Adrenal gland (tissue), 12 donors: ENCODE data around the gene SUPT6H. TPM values are rescaled to one million over a fixed set of nuclear protein-coding genes. Genes with fewer than 3 reads are reported as not detected.

Experiments used
- DNase-seq, 7 donors: peaks; one replicate each; pipeline ENCODE4 v3.0.0-alpha.2; 2019 to 2020
- H3K27ac ChIP-seq, 5 donors: fragments of 200-600 bp; sonication (generic) in 4 of 5; 1 replicate in 3 of 5; 2 replicates in 2 of 5; pipeline versions ENCODE4 v1.5.1 to v1.8.0; 2016 to 2020; ENCODE audit warnings: mild to moderate bottlenecking in 1 of 5
- H3K27me3 ChIP-seq: fragments of 200-600 bp; 2 replicates; pipeline ENCODE4 v1.8.0; 2021
- H3K36me3 ChIP-seq, 2 donors: fragments of 200-600 bp; replicated peaks in 1 of 2; 1 replicate in 1 of 2; 2 replicates in 1 of 2; pipeline versions ENCODE4 v1.5.1 to v1.8.0; 2018 to 2022
- H3K4me1 ChIP-seq, 2 donors: fragments of 200-600 bp; replicated peaks in 1 of 2; 1 replicate in 1 of 2; 2 replicates in 1 of 2; pipeline versions ENCODE4 v1.5.1 to v1.8.0; 2018 to 2021
- H3K4me3 ChIP-seq, 4 donors: fragments of 200-600 bp; sonication (generic) in 3 of 4; one replicate each; pipeline ENCODE4 v1.5.1; 2016 to 2018
- H3K9me3 ChIP-seq, 3 donors: fragments of 200-600 bp; sonication (generic) in 1 of 3; replicated peaks in 1 of 3; 1 replicate in 2 of 3; 2 replicates in 1 of 3; pipeline versions ENCODE4 v1.5.1 to v1.8.0; 2016 to 2021
- POLR2A ChIP-seq, 2 donors: fragments of 450-650 bp; IDR thresholded peaks; one replicate each; pipeline ENCODE4 v1.6.1; 2017; ENCODE audit warnings: antibody characterized with exemption in 2 of 2, mild to moderate bottlenecking in 2 of 2, moderate library complexity in 1 of 2
- WGBS, 4 donors: extraction: QIAGEN DNeasy Blood & Tissue Kit in 2 of 4; methylation state at CpG; one replicate each; pipeline versions ENCODE4 v1.1.5 to v1.1.7; 2013 to 2017; 5-methylcytosine and 5-hydroxymethylcytosine counted together
- intact Hi-C, 2 donors: fragments of 100-400 bp; cut with DNase I; formaldehyde crosslinking; loops; one replicate each; pipeline versions ENCODE4 v1.14.1 to v1.15.0; 2022 to 2023
- polyA plus RNA-seq, 3 donors: library from polyadenylated mRNA; stranded (reverse); fragments of 200-250 nt in 2 of 3; fragments of 350-450 nt in 1 of 3; fragmentation: Illumina TruSeq in 1 of 3; extraction: RNeasy Lipid Tissue Mini Kit (QIAGEN cat#74804) in 1 of 3; gene quantifications; one replicate each; pipeline ENCODE4 v1.2.3, GENCODE V29; 2013 to 2014
- total RNA-seq, 9 donors: library from RNA; depleted of rRNA in 4 of 9; stranded (reverse); fragments of >200 nt in 4 of 9; fragments of 120-200 nt in 1 of 9; fragmentation: NEBNext Ultra II Directional in 1 of 9; extraction: Animal tissue kit (Norgen Biotek cat#: 25700) in 1 of 9; gene quantifications; one replicate each; pipeline versions ENCODE4 v1.1.0 to v1.2.4, GENCODE V29; 2013 to 2023
- TF ChIP-seq, protein P1 (sequence below), 6 experiments: fragments of 450-650 bp in 4 of 6; fragments of 200-600 bp in 2 of 6; sonication (generic) in 1 of 6; IDR thresholded peaks; 1 replicate in 5 of 6; 2 replicates in 1 of 6; pipeline versions ENCODE4 v1.5.1 to v1.8.0; 2016 to 2021; ENCODE audit warnings: antibody characterized with exemption in 6 of 6, mild to moderate bottlenecking in 2 of 6, moderate library complexity in 1 of 6
- donor health status: healthy with polysubstance abuse.
- donor health status: Bipolar disorder and iron deficiency.
- donor health status: DM: yes; HTN: yes; CAD: no.
- donor health status: DM: no; HTN: no; CAD: no.
- donor health status: DM: no; HTN: no; CAD: no.
- donor health status: DM: yes; HTN: yes; CAD: no.

SUPT6H gene
- total and polyA plus RNA-seq, 12 donors = 48.1 to 125 (median 71.4) TPM

GRCh38 chr17:28612936-28613872 is 48.8 kb upstream of the SUPT6H start:
- H3K27ac ChIP-seq = peak overlapping the region in 1 of 5 donors; percentile 14
- H3K27me3 ChIP-seq = no peaks in the 10 kb centered on the region
- 73 to 81% (median 77%) methylated on average over 6 of the region's 6 CpGs for WGBS, 4 donors
- TF ChIP-seq, protein P1, sequence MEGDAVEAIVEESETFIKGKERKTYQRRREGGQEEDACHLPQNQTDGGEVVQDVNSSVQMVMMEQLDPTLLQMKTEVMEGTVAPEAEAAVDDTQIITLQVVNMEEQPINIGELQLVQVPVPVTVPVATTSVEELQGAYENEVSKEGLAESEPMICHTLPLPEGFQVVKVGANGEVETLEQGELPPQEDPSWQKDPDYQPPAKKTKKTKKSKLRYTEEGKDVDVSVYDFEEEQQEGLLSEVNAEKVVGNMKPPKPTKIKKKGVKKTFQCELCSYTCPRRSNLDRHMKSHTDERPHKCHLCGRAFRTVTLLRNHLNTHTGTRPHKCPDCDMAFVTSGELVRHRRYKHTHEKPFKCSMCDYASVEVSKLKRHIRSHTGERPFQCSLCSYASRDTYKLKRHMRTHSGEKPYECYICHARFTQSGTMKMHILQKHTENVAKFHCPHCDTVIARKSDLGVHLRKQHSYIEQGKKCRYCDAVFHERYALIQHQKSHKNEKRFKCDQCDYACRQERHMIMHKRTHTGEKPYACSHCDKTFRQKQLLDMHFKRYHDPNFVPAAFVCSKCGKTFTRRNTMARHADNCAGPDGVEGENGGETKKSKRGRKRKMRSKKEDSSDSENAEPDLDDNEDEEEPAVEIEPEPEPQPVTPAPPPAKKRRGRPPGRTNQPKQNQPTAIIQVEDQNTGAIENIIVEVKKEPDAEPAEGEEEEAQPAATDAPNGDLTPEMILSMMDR (IDR thresholded peaks at IDR 0.05) = peak; percentile 27 to 66 (median 56)
- TF ChIP-seq POLR2A (IDR thresholded peaks at IDR 0.05) = no peak
- intact Hi-C loops = loop anchor here (5.0 to 10.0 kb wide), 2 partner anchors 66 to 118 kb away; no protein-coding TSS in a partner anchor
- H3K4me1 ChIP-seq = no peaks in the 10 kb centered on the region
- no peaks in the 10 kb centered on the region for H3K9me3 ChIP-seq
- peaks cover 0 to 48% of the 10 kb centered on the region in 2 donors for H3K36me3 ChIP-seq
- H3K4me3 ChIP-seq = no peak overlapping the region
- peak in 6 of 7 donors; percentile 28 to 69 (median 40) for DNase-seq

- TF ChIP-seq, protein P1 (IDR thresholded peaks at IDR 0.05) = no peak
- no peak for TF ChIP-seq POLR2A (IDR thresholded peaks at IDR 0.05)
- DNase-seq = peak in 1 of 7 donors; percentile 74
- H3K27me3 ChIP-seq = no peaks in the 10 kb centered on the region
- 65 to 86% (median 74%) methylated on average over 5 of the region's 5 CpGs for WGBS, 4 donors
- peaks cover 0 to 56% of the 10 kb centered on the region in 2 donors for H3K36me3 ChIP-seq
- no peak within 1 kb of the TSS for H3K4me3 ChIP-seq
- intact Hi-C loops = loop anchor here (2.0 to 10.0 kb wide), 3 partner anchors 67 to 119 kb away; no protein-coding TSS in a partner anchor
- no peaks in the 10 kb centered on the region for H3K4me1 ChIP-seq
- peak within 1 kb of the TSS in 1 of 5 donors; percentile 14 for H3K27ac ChIP-seq
- no peaks in the 10 kb centered on the region for H3K9me3 ChIP-seq
Measured at GRCh38 chr17:28613931-28614381, 48.0 kb upstream of the SUPT6H start, which contains the start of gene RSKR. Gene RSKR (minus strand): TSS chr17:28614185. CDS start chr17:28614161, 24 bp downstream.

GRCh38 chr17:28615260-28615940 is 46.6 kb upstream of the SUPT6H start:
- no peak overlapping the region for H3K27ac ChIP-seq
- DNase-seq = peak in 1 of 7 donors; percentile 31
- WGBS, 4 donors = 88 to 89% (median 89%) methylated on average over 4 of the region's 4 CpGs
- no peaks in the 10 kb centered on the region for H3K9me3 ChIP-seq
- TF ChIP-seq, protein P1 (IDR thresholded peaks at IDR 0.05) = no peak
- no peak for TF ChIP-seq POLR2A (IDR thresholded peaks at IDR 0.05)
- intact Hi-C loops = loop anchor here (2.0 to 10.0 kb wide), 2 partner anchors 121 kb away; no protein-coding TSS in a partner anchor
- no peaks in the 10 kb centered on the region for H3K27me3 ChIP-seq
- no peaks in the 10 kb centered on the region for H3K4me1 ChIP-seq
- no peak overlapping the region for H3K4me3 ChIP-seq
- peaks cover 0 to 70% of the 10 kb centered on the region in 2 donors for H3K36me3 ChIP-seq

DNA sequence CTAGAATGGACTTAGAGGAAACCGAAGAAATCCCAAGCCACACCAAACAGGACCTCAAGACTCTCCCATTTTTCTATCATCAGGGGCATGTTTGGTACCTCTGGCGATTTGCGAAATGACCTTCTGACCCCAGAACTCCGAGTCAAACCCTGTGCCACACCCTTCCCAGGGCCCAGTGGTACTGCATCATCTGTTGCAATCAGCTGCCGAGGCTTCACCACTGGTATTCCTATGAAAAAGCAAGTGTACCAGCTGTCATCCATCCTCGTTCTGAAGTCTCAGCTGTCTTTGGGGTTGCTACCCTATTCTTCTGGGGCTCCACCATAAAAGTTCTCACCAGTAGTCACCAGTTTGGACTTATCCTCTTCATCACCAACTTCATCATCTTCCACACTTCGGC is 45.7 kb upstream of the SUPT6H start:
- Histone ChIP-seq H3K27ac (no peak overlapping the region), H3K36me3 (peaks cover 0 to 79% of the 10 kb centered on the region in 2 donors), H3K9me3 (no peaks in the 10 kb centered on the region), H3K4me1 (no peaks in the 10 kb centered on the region), H3K4me3 (no peak overlapping the region), H3K27me3 (no peaks in the 10 kb centered on the region)
- no peak for TF ChIP-seq POLR2A (IDR thresholded peaks at IDR 0.05)
- TF ChIP-seq, protein P1 (IDR thresholded peaks at IDR 0.05) = no peak
- intact Hi-C loops = loop anchor here in 1 of 2 donors (10.0 kb wide), 1 partner anchor 121 kb away; no protein-coding TSS in a partner anchor
- WGBS, 4 donors = 79 to 93% (median 85%) methylated on average over 7 of the region's 7 CpGs
- no peak for DNase-seq
